ENCODE data around the gene OSER1.

- TF ChIP-seq ZFX (CRISPR knock-in tag; IDR thresholded peaks at IDR 0.05) (no peak), SIN3A (IDR thresholded peaks at IDR 0.05; ENCODE audit: borderline replicate concordance in 2 of 2, control insufficient read depth in 1 of 2, low read depth in 2 of 2, low read length in 2 of 2) (no peak; a peak in 1 of 4 replicates), MXI1 (IDR thresholded peaks at IDR 0.05; ENCODE audit: low read depth, low read length) (no peak), CHD1 (IDR thresholded peaks at IDR 0.05; ENCODE audit: low read length) (no peak), ZNF431 (CRISPR knock-in tag; IDR thresholded peaks at IDR 0.05) (no peak), CTCF (IDR thresholded peaks at IDR 0.05 in 2 of 3, conservative IDR thresholded peaks at IDR 0.05 in 1 of 3; ENCODE audit: insufficient read depth in 2 of 3, low read depth in 1 of 3, low read length in 3 of 3) (no peak), SOX6 (IDR thresholded peaks at IDR 0.05) (no peak), NR3C1 (CRISPR knock-in tag; IDR thresholded peaks at IDR 0.05) (no peak; the same call in 1 of the 2 replicates), ZNF561 (CRISPR knock-in tag; conservative IDR thresholded peaks at IDR 0.05) (no peak)
These were observed 837 bp upstream of the OSER1 start for GRCh38 chr20:44211177-44212039.
